Adrenal gland (tissue), 5 donors: ENCODE measurements around the gene MMP20.

Experiments
- POLR2A ChIP-seq, 2 donors: fragments of 450-650 bp; IDR thresholded peaks; one replicate each; pipeline ENCODE4 v1.6.1; 2017; ENCODE audit warnings: antibody characterized with exemption in 2 of 2, mild to moderate bottlenecking in 2 of 2, moderate library complexity in 1 of 2
- TF ChIP-seq, protein P1 (sequence below), 6 experiments: fragments of 450-650 bp in 4 of 6; fragments of 200-600 bp in 2 of 6; sonication (generic) in 1 of 6; IDR thresholded peaks; 1 replicate in 5 of 6; 2 replicates in 1 of 6; pipeline versions ENCODE4 v1.5.1 to v1.8.0; 2016 to 2021; ENCODE audit warnings: antibody characterized with exemption in 6 of 6, mild to moderate bottlenecking in 2 of 6, moderate library complexity in 1 of 6
- donor health status: DM: no; HTN: no; CAD: no.

DNA sequence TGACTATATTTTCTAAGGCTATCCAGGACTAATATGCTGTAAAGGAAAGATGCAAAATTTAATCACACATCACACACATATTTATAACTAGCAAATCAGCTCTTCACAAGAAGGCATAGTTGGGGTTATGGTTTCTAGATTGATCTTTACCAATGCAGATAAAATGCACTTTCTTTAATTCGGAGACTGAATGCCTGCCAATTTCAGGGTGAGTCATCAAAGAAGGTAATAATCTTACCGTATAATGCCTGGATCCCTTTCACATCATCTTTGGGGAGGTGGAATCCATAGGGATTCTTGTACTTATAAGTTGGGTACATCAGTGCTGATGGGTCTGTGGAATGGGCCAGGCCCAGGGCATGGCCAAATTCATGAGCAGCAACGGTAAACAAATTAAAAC is 16.4 kb downstream of the MMP20 start:
- TF ChIP-seq, protein P1, sequence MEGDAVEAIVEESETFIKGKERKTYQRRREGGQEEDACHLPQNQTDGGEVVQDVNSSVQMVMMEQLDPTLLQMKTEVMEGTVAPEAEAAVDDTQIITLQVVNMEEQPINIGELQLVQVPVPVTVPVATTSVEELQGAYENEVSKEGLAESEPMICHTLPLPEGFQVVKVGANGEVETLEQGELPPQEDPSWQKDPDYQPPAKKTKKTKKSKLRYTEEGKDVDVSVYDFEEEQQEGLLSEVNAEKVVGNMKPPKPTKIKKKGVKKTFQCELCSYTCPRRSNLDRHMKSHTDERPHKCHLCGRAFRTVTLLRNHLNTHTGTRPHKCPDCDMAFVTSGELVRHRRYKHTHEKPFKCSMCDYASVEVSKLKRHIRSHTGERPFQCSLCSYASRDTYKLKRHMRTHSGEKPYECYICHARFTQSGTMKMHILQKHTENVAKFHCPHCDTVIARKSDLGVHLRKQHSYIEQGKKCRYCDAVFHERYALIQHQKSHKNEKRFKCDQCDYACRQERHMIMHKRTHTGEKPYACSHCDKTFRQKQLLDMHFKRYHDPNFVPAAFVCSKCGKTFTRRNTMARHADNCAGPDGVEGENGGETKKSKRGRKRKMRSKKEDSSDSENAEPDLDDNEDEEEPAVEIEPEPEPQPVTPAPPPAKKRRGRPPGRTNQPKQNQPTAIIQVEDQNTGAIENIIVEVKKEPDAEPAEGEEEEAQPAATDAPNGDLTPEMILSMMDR (IDR thresholded peaks at IDR 0.05): no peak
- TF ChIP-seq POLR2A (IDR thresholded peaks at IDR 0.05): no peak
